Right atrium auricular region (tissue), 2 donors: ENCODE data around the gene IFNLR1. TPM values are rescaled to one million over a fixed set of nuclear protein-coding genes. Genes with fewer than 3 reads are reported as not detected.

Experiments
- DNase-seq: peaks from one replicate; pipeline ENCODE4 v3.0.0-alpha.2; 2019; ENCODE audit warnings: low spot score
- H3K27ac ChIP-seq, 2 donors: fragments of 200-600 bp; sonication (generic); 1 replicate in 1 of 2; 2 replicates in 1 of 2; pipeline ENCODE4 v1.5.1; 2016 to 2019
- H3K27me3 ChIP-seq, 2 donors: fragments of 200-600 bp; sonication (generic); one replicate each; pipeline versions ENCODE4 v1.5.1 to v1.6.0; 2017 to 2019
- H3K36me3 ChIP-seq: fragments of 200-600 bp; sonication (generic); one replicate; pipeline ENCODE4 v1.5.1; 2016
- H3K4me1 ChIP-seq, 2 donors: fragments of 200-600 bp; sonication (generic); one replicate each; pipeline versions ENCODE4 v1.5.1 to v1.6.0; 2017 to 2019
- H3K4me3 ChIP-seq, 2 donors: fragments of 200-600 bp; sonication (generic); 1 replicate in 1 of 2; 2 replicates in 1 of 2; pipeline ENCODE4 v1.5.1; 2017 to 2019; ENCODE audit warnings: mild to moderate bottlenecking in 1 of 2, moderate library complexity in 1 of 2
- H3K9me3 ChIP-seq, 2 donors: fragments of 200-600 bp; sonication (generic); one replicate each; pipeline ENCODE4 v1.5.1; 2019
- CTCF ChIP-seq, 2 donors: fragments of 200-600 bp; sonication (generic); IDR thresholded peaks; one replicate each; pipeline ENCODE4 v1.5.1; 2019; ENCODE audit warnings: antibody characterized with exemption in 2 of 2
- total RNA-seq, 2 donors: library from RNA; depleted of rRNA; stranded (reverse); fragments of >200 nt; gene quantifications; one replicate each; pipeline ENCODE4 v1.1.0, GENCODE V29; 2016

Gene IFNLR1
- total RNA-seq, 2 donors from 2014 or later = 3.7 to 6.2 TPM

GRCh38 chr1:24226749-24227148 lies 39.7 kb upstream of the IFNLR1 start:
- Histone ChIP-seq H3K36me3 (no peaks in the 10 kb centered on the region), H3K4me3 (no peak overlapping the region), H3K4me1 (no peaks in the 10 kb centered on the region), H3K27ac (no peak overlapping the region), H3K9me3 (no peaks in the 10 kb centered on the region), H3K27me3 (no peaks in the 10 kb centered on the region)
- no peak for TF ChIP-seq CTCF (IDR thresholded peaks at IDR 0.05)
- DNase-seq = no peak

- Histone ChIP-seq H3K27ac (no peak overlapping the region), H3K4me1 (no peaks in the 10 kb centered on the region), H3K36me3 (no peaks in the 10 kb centered on the region), H3K27me3 (no peaks in the 10 kb centered on the region), H3K9me3 (no peaks in the 10 kb centered on the region), H3K4me3 (no peak overlapping the region)
- no peak for DNase-seq
- no peak for TF ChIP-seq CTCF (IDR thresholded peaks at IDR 0.05)
These were observed 37.7 kb upstream of the IFNLR1 start for GRCh38 chr1:24224761-24225160.

GRCh38 chr1:24224086-24224485 lies 37.0 kb upstream of the IFNLR1 start:
- Histone ChIP-seq H3K4me3 (no peak overlapping the region), H3K36me3 (no peaks in the 10 kb centered on the region), H3K9me3 (no peaks in the 10 kb centered on the region), H3K27me3 (no peaks in the 10 kb centered on the region), H3K4me1 (no peaks in the 10 kb centered on the region), H3K27ac (no peak overlapping the region)
- DNase-seq = no peak
- no peak for TF ChIP-seq CTCF (IDR thresholded peaks at IDR 0.05)

- DNase-seq = no peak
- Histone ChIP-seq H3K36me3 (no peaks in the 10 kb centered on the region), H3K27ac (no peak overlapping the region), H3K4me3 (no peak overlapping the region), H3K9me3 (no peaks in the 10 kb centered on the region), H3K27me3 (no peaks in the 10 kb centered on the region), H3K4me1 (no peaks in the 10 kb centered on the region)
- TF ChIP-seq CTCF (IDR thresholded peaks at IDR 0.05) = no peak
These were observed 35.7 kb upstream of the IFNLR1 start for GRCh38 chr1:24222793-24223192.

GRCh38 chr1:24222008-24222605 lies 35.0 kb upstream of the IFNLR1 start:
- Histone ChIP-seq H3K4me3 (no peak overlapping the region), H3K9me3 (no peaks in the 10 kb centered on the region), H3K36me3 (no peaks in the 10 kb centered on the region), H3K4me1 (no peaks in the 10 kb centered on the region), H3K27me3 (no peaks in the 10 kb centered on the region), H3K27ac (no peak overlapping the region)
- no peak for TF ChIP-seq CTCF (IDR thresholded peaks at IDR 0.05)
- no peak for DNase-seq

- TF ChIP-seq CTCF (IDR thresholded peaks at IDR 0.05) = no peak
- H3K36me3 ChIP-seq = no peaks in the 10 kb centered on the region
- H3K9me3 ChIP-seq = no peaks in the 10 kb centered on the region
- H3K4me3 ChIP-seq = no peak overlapping the region
- no peaks in the 10 kb centered on the region for H3K27me3 ChIP-seq
- H3K4me1 ChIP-seq = no peaks in the 10 kb centered on the region
- DNase-seq = no peak
- H3K27ac ChIP-seq = no peak overlapping the region
These were observed 34.2 kb upstream of the IFNLR1 start for GRCh38 chr1:24221246-24221645.
